ENCODE data around the gene PCDHGA10.
A peak's percentile ranks its signal among the peaks of the same experiment; 100 is the strongest.
"Not testable (repeated sequence)": the region's sequence is repeated elsewhere in the genome, so short reads cannot be mapped to it uniquely, and the experiment has no call there.

Gene PCDHGA10

GRCh38 chr5:141412854-141413539 is at the start of gene PCDHGA10:
TSS of gene PCDHGA10 (plus strand) at chr5:141412987. CDS start at chr5:141413176, 189 bp downstream.
- peak in 1 of 2 experiments; percentile 83 for DNase-seq

- DNase-seq = no peak
These were observed 48.7 kb upstream of the PCDHGA10 start, which contains the start of gene PCDHGA5 for GRCh38 chr5:141363952-141364660. TSS of gene PCDHGA5 (plus strand) at chr5:141364162. CDS start at chr5:141364331, 169 bp downstream.

GRCh38 chr5:141366016-141366896 is 46.5 kb upstream of the PCDHGA10 start:
- no peak for DNase-seq

GRCh38 chr5:141369994-141370848 is 42.6 kb upstream of the PCDHGA10 start, which contains the start of gene PCDHGB3:
TSS of gene PCDHGB3 (plus strand) at chr5:141370242. CDS start at chr5:141370395, 153 bp downstream.
- no peak for DNase-seq

GRCh38 chr5:141371572-141372475 is 41.0 kb upstream of the PCDHGA10 start:
- DNase-seq = no peak

GRCh38 chr5:141373673-141374317 is 39.0 kb upstream of the PCDHGA10 start, which contains the start of gene PCDHGA6:
TSS of gene PCDHGA6 (plus strand) at chr5:141373891. CDS start at chr5:141374084, 193 bp downstream.
- DNase-seq = no peak

- no peak for DNase-seq
These were observed 38.2 kb upstream of the PCDHGA10 start for GRCh38 chr5:141374627-141375026.

GRCh38 chr5:141375444-141376155 is 37.2 kb upstream of the PCDHGA10 start:
- peak in 1 of 2 experiments; percentile 14 for DNase-seq

GRCh38 chr5:141382469-141383294 is 30.1 kb upstream of the PCDHGA10 start, which contains the start of gene PCDHGA7:
TSS of gene PCDHGA7 (plus strand) at chr5:141382742. CDS start at chr5:141382900, 158 bp downstream.
- no peak for DNase-seq

GRCh38 chr5:141383345-141383744 is 29.4 kb upstream of the PCDHGA10 start:
- no peak for DNase-seq

- no peak for DNase-seq
These were observed 28.1 kb upstream of the PCDHGA10 start for GRCh38 chr5:141384471-141385267.

- not testable (repeated sequence) for DNase-seq
These were observed 25.1 kb upstream of the PCDHGA10 start, which contains the start of gene PCDHGB4 for GRCh38 chr5:141387557-141388311. TSS of gene PCDHGB4 (plus strand) at chr5:141387698. CDS start at chr5:141387885, 187 bp downstream.

- no peak for DNase-seq
These were observed 24.1 kb upstream of the PCDHGA10 start for GRCh38 chr5:141388661-141389060.

GRCh38 chr5:141389153-141390042 is 23.4 kb upstream of the PCDHGA10 start:
- DNase-seq = no peak

- DNase-seq = peak in 1 of 2 experiments; percentile 0
These were observed 20.2 kb upstream of the PCDHGA10 start, which contains the start of gene PCDHGA8 for GRCh38 chr5:141392429-141393198. TSS of gene PCDHGA8 (plus strand) at chr5:141392633. CDS start at chr5:141392814, 181 bp downstream.
